Right lobe of liver (tissue), 4 donors: Measurements from ENCODE around the gene MEF2C.

Experiments
- CTCF ChIP-seq, 4 donors: fragments of 200-600 bp in 3 of 4; fragments of 450-650 bp in 1 of 4; IDR thresholded peaks; one replicate each; pipeline versions ENCODE4 v1.5.1 to v1.8.0; 2016 to 2022; ENCODE audit warnings: antibody characterized with exemption in 4 of 4, mild to moderate bottlenecking in 2 of 4
- POLR2A ChIP-seq: fragments of 450-650 bp; IDR thresholded peaks from one replicate; pipeline ENCODE4 v1.6.1; 2017; ENCODE audit warnings: antibody characterized with exemption, mild to moderate bottlenecking
- donor health status: DM: no; HTN: no; CAD: no.
- donor health status: DM: no; HTN: no; CAD: no.
- donor health status: DM: no; HTN: yes; CAD: no.

GRCh38 chr5:88883836-88884607 is 1.0 kb upstream of the MEF2C start:
- TF ChIP-seq CTCF (IDR thresholded peaks at IDR 0.05) (no peak), POLR2A (peak; percentile 48)
